GM04504 (cell line): Measurements from ENCODE around the gene GSDME.
"Not testable (repeated sequence)": the region's sequence is repeated elsewhere in the genome, so short reads cannot be mapped to it uniquely, and the experiment has no call there.

Experiments used
- DNase-seq: peaks from one replicate; pipeline ENCODE4 v3.0.0-alpha.2; 2012; ENCODE audit warnings: low read depth

The GSDME gene

DNA sequence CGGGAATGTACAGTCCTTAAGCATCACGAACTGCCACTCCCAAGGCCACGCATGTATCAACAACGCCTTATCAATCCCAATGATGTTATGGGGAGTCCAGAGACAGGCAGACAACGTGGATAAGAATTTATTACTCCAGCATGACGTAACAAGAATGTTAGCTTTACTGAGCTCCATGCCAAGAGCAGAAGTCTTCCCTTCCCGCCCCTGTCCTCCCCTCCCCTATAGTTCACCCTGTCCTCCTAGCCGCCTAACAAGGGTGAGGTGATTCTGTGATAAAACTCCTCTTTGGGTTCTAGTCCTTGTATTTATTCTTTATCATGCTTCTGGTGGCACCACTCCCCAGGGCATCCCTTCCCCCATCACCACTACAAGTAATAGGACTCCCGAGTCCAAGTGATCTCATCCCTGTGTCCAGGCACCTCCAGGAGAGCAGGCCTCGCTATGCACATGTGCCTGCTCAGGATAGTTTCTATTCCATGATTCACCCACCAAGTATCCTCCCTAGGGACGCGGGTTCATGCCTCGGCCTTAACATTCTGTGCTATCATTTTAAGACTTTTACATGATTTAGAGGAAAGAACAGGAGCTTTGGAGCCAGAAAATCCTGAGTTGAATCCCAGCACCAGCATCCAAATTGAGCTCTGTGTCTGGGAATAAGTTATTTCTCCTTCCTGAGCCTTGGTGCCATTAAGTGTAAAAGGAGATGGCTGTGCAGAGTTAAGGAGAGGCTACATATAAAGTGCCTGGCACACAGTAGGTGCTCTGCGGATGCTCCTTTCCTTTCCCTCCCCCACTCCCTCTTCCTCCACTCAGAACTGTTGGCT is 15.4 kb downstream of the GSDME start:
- DNase-seq, result peak; percentile 97

DNA sequence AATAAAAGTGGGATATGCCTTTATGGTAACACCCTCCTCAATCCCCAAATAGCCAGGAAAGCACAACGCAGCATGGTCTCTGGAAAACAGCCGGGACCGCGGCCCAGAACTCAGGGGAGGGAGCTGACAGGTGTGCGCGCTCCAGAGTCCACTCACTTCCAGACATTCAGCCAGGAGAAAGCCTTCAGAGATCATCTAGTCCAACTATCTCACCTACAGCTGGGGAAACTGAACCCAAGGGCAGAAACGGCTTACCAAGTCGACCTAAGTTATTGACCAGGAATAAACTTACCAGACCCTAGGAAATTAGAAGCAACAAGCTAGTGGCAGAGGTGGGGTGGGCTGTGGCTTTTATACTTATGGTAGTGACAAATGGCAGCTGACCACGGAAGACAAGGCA is 16.4 kb downstream of the GSDME start:
- no peak for DNase-seq

DNA sequence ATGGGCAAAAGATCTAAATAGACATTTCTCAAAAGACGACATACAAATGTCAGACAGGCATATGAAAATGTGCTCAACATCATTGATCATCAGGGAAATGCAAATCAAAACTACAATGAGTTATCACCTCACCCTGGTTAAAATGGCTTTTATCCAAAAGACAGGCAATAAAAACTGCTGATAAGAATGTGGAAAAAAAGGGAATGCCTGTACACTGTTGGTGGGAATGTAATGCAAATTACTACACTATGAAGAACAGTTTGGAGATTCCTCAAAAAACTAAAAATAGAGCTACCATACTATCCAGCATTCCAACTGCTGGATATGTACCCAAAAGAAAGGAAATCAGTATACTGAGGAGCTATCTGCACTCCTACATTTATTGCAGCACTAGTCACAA is 18.0 kb downstream of the GSDME start:
- DNase-seq, result no peak

DNA sequence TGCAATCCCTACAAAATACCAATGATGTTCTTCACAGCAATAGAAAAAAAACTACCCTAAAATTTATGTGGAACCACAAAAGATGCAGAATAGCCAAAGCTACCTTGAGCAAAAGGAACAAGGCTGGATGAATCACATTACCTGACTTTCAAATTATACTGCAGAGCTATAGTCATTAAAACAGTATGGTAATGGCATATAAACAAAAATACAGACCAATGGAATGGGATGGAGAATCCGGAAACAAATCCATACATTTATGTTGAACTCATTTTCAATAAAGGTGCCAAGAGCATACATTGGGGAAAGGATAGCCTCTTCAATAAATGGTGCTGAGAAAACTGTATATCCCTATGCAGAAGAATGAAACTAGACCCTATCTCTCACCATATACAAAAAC is 18.7 kb downstream of the GSDME start:
- no peak for DNase-seq

DNA sequence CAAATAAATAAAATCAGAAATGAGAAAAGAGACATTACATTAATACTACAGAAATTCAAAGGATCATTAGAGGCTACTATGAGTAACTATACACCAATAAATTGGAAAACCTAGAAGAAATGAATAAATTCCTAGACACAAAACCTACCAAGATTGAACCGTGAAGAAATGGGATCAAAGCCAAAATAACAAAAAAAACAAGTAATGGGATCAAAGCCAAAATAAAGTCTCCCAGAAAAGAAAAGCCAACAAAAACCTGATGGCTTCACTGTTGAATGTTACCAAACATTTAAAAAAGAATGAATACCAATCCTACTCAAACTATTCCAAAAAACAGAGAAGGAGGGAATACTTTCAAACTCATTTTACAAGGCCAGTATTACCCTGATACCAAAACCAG is 20.0 kb downstream of the GSDME start:
- DNase-seq, result no peak

DNA sequence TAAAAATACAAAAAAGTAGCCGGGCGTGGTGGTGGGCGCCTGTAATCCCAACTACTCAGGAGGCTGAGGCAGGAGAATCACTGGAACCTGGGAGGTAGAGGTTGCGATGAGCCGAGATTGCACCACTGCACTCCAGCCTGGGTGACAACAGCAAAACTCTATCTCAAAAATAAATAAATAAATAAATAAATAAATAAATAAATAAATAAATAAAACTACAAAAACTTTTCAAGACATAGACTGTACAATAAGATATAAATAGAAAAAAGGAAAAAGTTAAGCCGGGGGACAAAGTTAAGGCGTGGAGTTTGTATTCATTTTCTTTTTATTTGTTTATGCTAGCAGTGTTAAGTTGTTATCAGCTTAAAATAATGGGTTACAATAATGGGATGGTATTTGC is 21.7 kb downstream of the GSDME start:
- DNase-seq, result not testable (repeated sequence)

DNA sequence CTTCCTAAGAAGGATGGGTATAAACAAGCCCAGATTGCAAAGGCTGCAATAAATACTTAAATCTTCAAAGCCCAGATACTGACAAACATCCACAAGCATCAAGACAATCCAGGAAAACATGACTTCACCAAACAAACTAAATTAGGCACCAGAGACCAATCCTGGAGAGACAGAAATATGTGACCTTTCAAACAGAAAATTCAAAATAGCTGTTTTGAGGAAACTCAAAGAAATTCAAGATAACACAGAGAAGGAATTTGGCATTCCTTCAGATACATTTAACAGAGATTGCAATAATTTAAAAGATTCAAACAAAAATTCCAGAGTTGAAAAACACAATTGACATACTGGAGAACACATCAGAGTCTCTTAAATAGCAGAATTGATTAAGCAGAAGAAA is 23.0 kb downstream of the GSDME start:
- no peak for DNase-seq

DNA sequence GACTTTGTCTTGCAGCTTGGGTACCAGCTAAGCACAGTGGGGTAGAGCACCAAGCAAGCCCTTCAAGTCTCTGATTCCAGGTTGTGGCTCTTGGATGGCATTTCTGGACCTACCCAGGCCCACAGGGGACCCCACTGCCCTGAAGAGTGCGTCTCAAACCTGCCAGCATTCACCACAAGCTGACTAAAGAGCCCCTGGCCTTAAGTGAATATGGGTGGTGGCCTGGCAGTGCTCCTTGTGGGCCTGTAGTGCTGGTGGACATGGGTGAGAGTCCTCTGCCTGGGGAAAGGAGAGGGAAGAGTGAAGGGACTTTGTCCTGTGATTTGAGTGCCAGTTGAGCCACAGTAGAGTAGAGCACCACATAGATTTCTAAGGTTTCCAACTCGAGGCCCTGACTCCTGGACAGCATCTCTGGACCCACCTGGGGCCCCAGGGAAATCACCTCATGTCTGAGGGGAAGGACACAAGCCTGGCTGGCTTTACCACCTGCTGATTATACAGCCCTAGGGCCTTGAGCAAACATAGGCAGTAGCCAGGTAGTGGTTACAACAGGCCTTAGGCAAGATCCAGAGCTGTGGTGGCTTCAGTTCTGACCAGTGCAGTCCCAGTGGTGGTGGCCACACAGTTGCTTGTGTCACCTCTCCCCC is 23.7 kb downstream of the GSDME start:
- no peak for DNase-seq

DNA sequence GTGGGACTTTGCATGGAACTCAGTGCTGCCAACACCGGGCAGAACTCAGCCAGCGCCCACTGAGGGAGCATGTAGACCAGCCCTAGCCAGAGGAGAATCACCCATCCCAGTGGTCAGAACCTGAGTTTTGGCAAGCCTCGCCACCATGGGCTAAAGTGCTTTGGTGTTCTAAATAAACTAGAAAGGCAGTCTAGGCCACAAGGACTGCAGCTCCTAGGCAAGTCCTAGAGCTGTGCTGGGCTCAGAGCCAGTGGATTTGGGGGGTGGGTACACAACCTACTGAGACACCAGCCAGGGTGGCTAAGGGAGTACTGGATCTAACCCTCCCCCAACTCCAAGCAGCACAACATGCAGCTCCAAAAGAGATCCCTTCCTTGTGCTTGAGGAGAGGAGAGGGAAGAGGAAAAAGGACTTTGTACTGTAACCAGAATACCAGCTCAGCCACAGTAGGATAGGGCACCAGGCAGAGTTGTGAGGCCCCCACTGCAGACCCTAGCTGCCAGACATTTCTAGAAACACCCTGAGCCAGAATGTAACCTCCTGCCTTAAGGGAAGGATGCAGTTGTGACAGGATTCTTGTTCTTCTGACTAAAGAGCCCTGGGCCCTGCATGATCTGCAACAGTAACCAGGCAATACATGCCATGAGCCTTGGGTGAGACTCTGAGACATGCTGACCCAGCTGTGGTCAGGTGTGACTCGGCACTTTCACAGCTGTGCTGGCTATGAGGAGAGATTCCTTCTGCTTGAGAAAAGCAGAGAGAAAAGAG is 24.4 kb downstream of the GSDME start:
- DNase-seq, result no peak

DNA sequence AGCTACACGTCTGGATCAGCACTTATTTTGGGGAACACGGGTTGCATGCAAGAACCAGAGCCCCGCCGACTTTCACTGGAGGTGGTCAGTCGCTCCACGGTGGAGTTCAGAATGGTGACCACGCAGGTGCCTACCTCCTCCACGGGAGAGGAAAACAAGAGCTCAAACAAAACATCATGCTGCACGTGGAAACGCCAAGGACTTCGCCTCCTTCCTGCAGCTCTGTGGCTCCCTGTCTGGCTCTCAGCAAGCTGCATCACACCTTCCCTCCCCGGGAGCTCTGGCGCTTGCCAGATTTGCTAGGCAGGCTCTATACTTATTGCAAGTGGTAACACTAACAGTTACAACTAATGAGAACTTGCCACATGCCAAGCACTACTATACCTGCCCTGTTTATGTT is 26.0 kb downstream of the GSDME start:
- DNase-seq, result no peak

DNA sequence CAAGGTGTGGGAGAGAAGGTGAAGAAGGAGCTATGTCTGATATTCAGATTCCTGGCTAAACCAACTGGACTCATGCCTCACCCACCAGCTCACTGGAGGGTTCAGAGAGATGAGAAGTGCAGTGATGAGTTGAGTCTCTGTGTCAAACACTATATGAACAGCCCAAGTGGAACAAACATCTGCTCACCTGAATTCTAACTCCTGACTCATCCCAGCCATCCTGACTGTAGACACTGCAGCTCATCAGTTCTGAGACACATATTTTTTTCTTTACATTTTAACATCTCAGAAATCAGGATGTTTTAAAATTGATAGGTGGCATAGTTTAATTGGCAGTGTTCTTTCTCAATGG is 27.3 kb downstream of the GSDME start:
- no peak for DNase-seq

DNA sequence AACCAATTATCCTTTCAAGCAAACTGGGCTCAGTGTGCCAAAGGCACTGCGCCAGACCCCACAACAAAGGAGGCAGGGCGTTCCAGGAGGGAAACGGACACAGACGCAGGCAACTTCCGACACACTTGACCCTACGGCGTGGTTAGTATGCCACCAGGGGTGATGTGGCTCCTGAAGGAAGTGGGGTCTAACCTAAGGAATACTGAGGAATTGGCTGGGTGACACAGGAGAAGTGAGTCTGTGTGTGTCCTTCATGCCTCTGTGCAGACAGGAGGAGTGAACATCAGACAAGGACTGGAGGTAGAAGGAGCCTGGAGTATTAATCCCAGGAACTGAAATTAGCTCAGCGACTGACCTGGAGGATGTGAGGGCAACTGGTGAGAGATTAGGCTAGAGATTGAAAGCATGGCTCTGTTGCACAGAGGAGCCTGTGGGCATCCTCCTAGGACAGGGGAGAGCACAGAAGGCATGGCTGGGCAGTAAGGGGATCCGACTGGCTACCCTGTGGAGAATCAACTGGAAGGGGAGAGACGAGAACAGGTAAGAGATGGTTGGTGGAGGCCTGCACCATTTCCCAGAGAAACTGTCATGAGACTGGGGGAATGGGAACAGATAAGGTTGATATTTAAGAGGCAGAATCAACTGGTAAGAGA is 27.8 kb downstream of the GSDME start:
- DNase-seq, result no peak

DNA sequence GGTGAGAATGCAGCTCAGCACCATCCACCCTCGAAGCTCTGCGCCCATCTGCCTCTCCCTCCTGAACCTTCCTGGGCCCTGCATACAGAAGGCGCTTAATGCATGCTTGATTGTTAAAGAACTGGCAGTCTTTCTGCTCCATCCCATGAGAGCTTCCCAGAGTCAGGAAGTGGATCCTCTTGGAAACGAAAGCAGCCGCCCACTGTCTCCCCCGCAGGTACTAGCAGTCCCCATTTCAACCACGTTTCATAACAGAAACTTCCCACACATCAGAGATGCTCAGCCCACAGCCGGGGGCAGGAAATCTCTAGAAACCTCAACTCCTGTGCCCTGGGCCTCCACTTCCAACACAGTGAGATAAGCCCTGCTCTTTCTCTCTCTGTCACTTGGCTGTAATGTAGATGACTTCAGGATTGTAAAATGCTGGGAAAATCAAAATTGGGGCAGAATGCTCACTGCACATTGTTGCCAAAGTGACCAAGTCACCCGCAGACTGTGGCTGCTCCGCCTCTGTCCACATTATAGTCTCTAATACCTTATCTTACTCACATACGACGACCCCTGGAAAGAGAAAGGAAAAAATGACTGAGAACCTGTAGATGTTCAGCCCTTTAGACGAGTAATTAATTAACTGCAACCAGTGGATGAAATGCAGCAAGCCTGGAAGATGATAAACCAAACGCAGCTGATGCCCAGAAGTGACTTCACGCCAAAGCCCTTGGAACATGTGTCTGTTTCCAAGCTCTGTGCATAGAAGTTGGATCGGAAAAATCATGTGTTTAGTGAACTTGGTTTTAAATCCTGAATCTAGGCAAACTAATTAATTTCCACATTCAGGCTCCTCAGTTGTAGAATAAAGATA is 28.5 kb downstream of the GSDME start:
- no peak for DNase-seq

DNA sequence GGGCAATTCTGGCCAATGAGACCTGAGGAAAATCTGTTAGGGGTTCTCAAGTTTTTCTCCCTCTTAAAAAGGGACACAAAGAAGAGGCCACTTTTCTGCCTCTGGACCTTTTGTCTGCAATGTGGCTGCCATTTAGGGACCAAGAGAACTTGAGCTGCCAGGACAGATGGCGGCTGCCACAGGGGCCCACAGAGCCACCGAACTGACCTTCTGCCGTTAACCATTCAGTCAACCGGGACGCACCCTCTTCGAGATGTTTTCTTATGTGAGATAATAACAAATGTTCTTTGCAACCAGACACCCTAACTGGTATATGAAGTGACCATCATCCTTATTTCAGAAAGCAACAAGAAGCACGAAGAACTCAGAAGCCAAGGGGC is 29.2 kb downstream of the GSDME start:
- DNase-seq, result no peak

DNA sequence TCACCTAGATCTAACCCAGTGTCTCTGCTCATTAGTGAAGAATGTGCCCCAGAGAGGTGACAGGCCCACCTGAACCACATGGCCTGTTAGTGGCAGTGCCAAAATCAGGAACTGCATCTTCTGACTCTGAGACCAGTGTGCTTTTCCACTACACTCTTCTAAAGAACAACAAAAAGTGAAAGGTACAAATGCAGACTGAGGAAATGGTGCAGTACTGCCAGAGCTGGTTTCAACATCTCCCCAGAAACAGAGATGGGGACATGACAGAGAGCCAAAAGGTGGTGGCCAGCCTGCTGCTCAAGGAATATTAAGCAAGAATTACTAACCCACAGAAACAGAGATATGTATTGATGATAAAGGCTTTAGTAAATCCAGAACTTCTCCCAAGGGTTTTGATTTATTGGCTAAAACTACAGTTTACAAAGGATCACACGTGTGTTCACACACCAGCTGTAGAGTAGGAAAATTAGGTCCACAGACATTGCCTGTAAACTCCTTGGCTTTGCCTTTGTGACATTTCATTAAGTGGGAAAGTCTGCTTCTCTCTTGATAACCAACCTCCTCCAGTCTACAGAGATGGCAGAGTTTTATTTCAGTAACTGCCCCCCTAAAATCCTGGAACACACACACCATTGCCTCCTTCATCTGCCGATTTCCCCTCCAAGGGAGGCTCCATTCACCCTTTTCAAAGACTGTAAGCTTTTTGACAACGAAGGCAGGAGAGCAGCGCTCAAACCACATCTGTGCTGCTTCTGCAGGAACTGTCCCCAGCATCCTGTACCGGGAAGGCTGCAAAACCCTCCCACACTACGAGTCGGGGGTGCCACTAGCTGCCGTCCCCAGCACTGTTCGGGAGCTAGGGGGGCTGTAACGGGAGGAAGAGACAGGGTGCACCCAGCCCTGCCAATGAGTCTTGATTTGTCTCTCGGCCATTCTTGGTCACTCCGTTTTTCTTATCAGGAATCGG is 29.8 kb downstream of the GSDME start:
- no peak for DNase-seq

DNA sequence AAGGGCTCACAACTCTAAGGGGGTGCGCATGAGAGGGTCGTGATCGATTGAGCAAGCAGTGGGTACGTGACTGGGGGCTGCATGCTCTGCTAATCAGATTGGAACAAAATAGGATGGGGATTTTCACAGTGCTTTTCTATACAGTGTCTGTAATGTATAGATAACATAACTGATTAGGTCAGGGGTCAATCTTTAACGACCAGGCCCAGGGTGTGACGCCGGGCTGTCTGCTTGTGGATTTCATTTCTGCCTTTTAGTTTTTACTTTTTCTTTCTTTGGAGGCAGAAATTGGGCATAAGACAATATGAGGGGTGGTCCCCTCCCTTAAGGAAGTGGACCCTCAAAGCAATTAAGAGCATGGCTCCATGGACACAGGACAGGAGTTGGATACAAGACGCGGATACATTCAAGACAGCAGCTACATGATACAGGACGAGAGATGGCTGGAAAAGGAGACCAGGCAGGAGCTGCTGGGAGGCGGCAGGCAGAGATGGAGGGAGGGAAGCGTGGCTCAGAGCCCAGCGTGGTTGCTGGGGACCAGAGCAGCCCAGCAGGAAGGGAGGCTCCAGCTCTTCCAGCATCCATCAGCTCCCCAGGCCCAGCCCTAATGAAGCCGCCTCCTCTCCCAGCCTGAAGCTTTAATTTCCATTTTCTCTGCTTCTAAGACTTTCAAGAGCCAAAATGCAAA is 31.6 kb downstream of the GSDME start:
- DNase-seq, result no peak

DNA sequence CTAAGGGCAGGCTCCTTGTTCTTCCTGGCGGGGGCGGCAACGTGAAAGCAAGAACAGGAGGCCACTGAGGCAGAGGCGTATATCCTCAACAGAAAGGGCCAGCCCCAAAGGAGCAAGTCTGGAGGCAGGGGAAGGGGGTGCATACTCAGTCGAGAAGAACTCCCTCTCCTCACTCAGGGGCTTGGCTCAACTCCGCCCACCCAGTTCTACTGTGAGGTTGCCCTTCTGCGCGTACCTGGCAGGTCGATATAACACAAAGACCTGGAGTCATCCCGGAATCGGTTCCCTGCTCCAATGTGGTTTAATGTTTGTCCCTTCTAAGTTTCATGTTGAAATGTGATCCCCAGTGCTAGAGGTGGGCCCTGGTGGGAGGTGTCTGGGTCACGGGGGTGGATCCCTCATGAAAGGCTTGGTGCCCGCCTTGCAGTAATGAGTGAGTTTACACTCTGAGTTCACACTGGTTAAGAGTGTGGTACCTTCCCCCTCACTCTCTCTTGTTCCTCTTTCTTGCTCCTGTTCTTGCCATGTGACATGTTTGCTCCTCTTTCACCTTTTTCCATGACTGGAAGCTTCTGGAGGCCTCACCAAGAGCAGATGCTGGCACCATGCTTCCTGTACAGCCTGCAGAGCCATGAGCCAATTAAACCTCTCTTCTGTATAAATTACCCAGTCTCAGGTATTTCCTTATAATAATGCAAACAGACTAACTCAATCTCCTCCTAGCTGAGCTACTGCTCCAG is 32.6 kb downstream of the GSDME start:
- no peak for DNase-seq

DNA sequence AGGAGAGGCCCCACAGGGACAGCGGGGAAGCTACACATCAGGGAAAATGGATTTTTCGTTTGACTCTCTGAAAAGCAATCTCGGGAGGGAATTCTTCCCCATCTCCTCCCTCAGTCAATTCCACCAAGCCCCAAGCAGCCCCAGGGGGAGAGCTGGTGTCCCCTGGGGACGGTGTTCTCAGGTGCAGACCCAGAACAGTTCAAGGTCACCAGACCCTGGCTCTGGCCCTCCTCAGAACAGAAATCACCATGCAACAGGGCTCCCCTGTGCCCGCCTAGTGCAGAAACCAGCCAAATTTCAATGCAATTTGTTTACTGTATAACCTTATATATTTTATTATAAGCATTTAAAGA is 34.1 kb downstream of the GSDME start:
- DNase-seq, result no peak
